Measurements from ENCODE around the gene TMEM150B.

GRCh38 chr19:55270172-55270942 lies 54.8 kb downstream of the TMEM150B start:
- TF ChIP-seq CTCF (IDR thresholded peaks at IDR 0.05) (no peak), POLR2A (IDR thresholded peaks at IDR 0.05) (no peak)
